Tibial nerve (tissue), 4 donors: ENCODE measurements around the gene EID3. TPM values are rescaled to one million over a fixed set of nuclear protein-coding genes. Genes with fewer than 3 reads are reported as not detected.
A peak's percentile ranks its signal among the peaks of the same experiment; 100 is the strongest.
"Not testable (repeated sequence)": the region's sequence is repeated elsewhere in the genome, so short reads cannot be mapped to it uniquely, and the experiment has no call there.

Source experiments
- DNase-seq, 2 donors: peaks; one replicate each; pipeline ENCODE4 v3.0.0-alpha.2; 2019; ENCODE audit warnings: low spot score in 2 of 2
- H3K27ac ChIP-seq, 4 donors: fragments of 200-600 bp; sonication (generic) in 3 of 4; one replicate each; pipeline ENCODE4 v1.5.1; 2017 to 2019; ENCODE audit warnings: mild to moderate bottlenecking in 1 of 4
- H3K27me3 ChIP-seq, 2 donors: fragments of 200-600 bp; sonication (generic) in 1 of 2; one replicate each; pipeline versions ENCODE4 v1.5.1 to v1.6.0; 2017 to 2019
- H3K36me3 ChIP-seq, 3 donors: fragments of 200-600 bp; sonication (generic); one replicate each; pipeline ENCODE4 v1.5.1; 2018 to 2019
- H3K4me1 ChIP-seq, 4 donors: fragments of 200-600 bp; sonication (generic) in 3 of 4; one replicate each; pipeline ENCODE4 v1.5.1; 2017 to 2019
- H3K4me3 ChIP-seq, 4 donors: fragments of 200-600 bp; sonication (generic) in 3 of 4; one replicate each; pipeline ENCODE4 v1.5.1; 2017 to 2019; ENCODE audit warnings: mild to moderate bottlenecking in 1 of 4, moderate library complexity in 1 of 4
- H3K9me3 ChIP-seq, 4 donors: fragments of 200-600 bp; sonication (generic) in 3 of 4; one replicate each; pipeline ENCODE4 v1.5.1; 2017 to 2019
- CTCF ChIP-seq, 5 experiments: fragments of 200-600 bp in 3 of 5; fragments of 450-650 bp in 2 of 5; sonication (generic) in 3 of 5; IDR thresholded peaks; one replicate each; pipeline ENCODE4 v1.5.1; 2016 to 2019; ENCODE audit warnings: antibody characterized with exemption in 5 of 5, mild to moderate bottlenecking in 3 of 5, moderate library complexity in 2 of 5
- EP300 ChIP-seq, 2 donors: sonication (generic); formaldehyde crosslinking; IDR thresholded peaks; one replicate each; pipeline ENCODE4 v1.6.1; 2017; ENCODE audit warnings: antibody characterized with exemption in 2 of 2, mild to moderate bottlenecking in 1 of 2
- POLR2A ChIP-seq, 2 donors: fragments of 450-650 bp; IDR thresholded peaks; one replicate each; pipeline ENCODE4 v1.6.1; 2017; ENCODE audit warnings: antibody characterized with exemption in 2 of 2, mild to moderate bottlenecking in 2 of 2, moderate library complexity in 2 of 2
- WGBS, 2 donors: methylation state at CpG; one replicate each; pipeline ENCODE4 v1.1.5; 2018; 5-methylcytosine and 5-hydroxymethylcytosine counted together
- total RNA-seq, 4 donors: library from RNA; depleted of rRNA; stranded (reverse); fragments of >200 nt; gene quantifications; one replicate each; pipeline ENCODE4 v1.1.0, GENCODE V29; 2016

EID3 gene
- total RNA-seq, 4 donors from 2014 or later, result 9.6 to 13.2 (median 10.0) TPM

- Histone ChIP-seq H3K4me1 (peaks cover 0 to 52% (median 12%) of the 10 kb centered on the region in 4 donors), H3K9me3 (no peaks in the 10 kb centered on the region), H3K27me3 (no peaks in the 10 kb centered on the region), H3K4me3 (no peak overlapping the region), H3K36me3 (peaks cover 0 to 53% (median 7%) of the 10 kb centered on the region in 3 donors), H3K27ac (no peak overlapping the region)
- WGBS, 2 donors, result 95% methylated on average over 12 of the region's 12 CpGs
- TF ChIP-seq POLR2A (IDR thresholded peaks at IDR 0.05), result no peak
- TF ChIP-seq EP300 (IDR thresholded peaks at IDR 0.05), result no peak
- TF ChIP-seq CTCF (IDR thresholded peaks at IDR 0.05), result no peak
- DNase-seq, result no peak
Measured at GRCh38 chr12:104292872-104293794, 10.4 kb upstream of the EID3 start.

- H3K9me3 ChIP-seq, DNase-seq, H3K4me3 ChIP-seq, H3K27me3 ChIP-seq: not testable (repeated sequence)
- H3K27ac ChIP-seq, result peak overlapping the region in 1 of 4 donors; percentile 7
- 77 to 78% methylated on average over 12 to 15 of the region's 17 CpGs for WGBS, 2 donors
- H3K4me1 ChIP-seq, result peaks cover 0 to 49% (median 11%) of the 10 kb centered on the region in 4 donors
- peaks cover 0 to 53% (median 7%) of the 10 kb centered on the region in 3 donors for H3K36me3 ChIP-seq
Measured at GRCh38 chr12:104294158-104294859, 9.2 kb upstream of the EID3 start.

- no peak for DNase-seq
- H3K4me3 ChIP-seq, result no peak overlapping the region
- no peaks in the 10 kb centered on the region for H3K9me3 ChIP-seq
- peak overlapping the region in 2 of 4 donors; percentile 7 to 20 for H3K27ac ChIP-seq
- TF ChIP-seq POLR2A (IDR thresholded peaks at IDR 0.05), result no peak
- TF ChIP-seq EP300 (IDR thresholded peaks at IDR 0.05), result no peak
- TF ChIP-seq CTCF (IDR thresholded peaks at IDR 0.05), result no peak
- no peaks in the 10 kb centered on the region for H3K27me3 ChIP-seq
- WGBS, 2 donors, result 78% methylated on average over 9 of the region's 9 CpGs
- H3K36me3 ChIP-seq, result peaks cover 0 to 53% (median 7%) of the 10 kb centered on the region in 3 donors
- peaks cover 0 to 44% (median 3%) of the 10 kb centered on the region in 4 donors for H3K4me1 ChIP-seq
Measured at GRCh38 chr12:104294927-104295668, 8.4 kb upstream of the EID3 start.

GRCh38 chr12:104295954-104296353, 7.6 kb upstream of the EID3 start:
- TF ChIP-seq POLR2A (IDR thresholded peaks at IDR 0.05) (no peak), EP300 (IDR thresholded peaks at IDR 0.05) (no peak), CTCF (IDR thresholded peaks at IDR 0.05) (no peak)
- Histone ChIP-seq H3K27ac (no peak overlapping the region), H3K36me3 (peaks cover 0 to 52% (median 7%) of the 10 kb centered on the region in 3 donors)

GRCh38 chr12:104296718-104297117, 6.8 kb upstream of the EID3 start:
- H3K9me3 ChIP-seq, result no peaks in the 10 kb centered on the region
- H3K27ac ChIP-seq, result no peak overlapping the region
- peaks cover 0 to 44% (median 7%) of the 10 kb centered on the region in 3 donors for H3K36me3 ChIP-seq
- H3K4me1 ChIP-seq, result peaks cover 0 to 45% (median 2%) of the 10 kb centered on the region in 4 donors
- WGBS, 2 donors, result 94 to 96% methylated on average over 4 of the region's 4 CpGs
- DNase-seq, result no peak
- H3K27me3 ChIP-seq, result no peaks in the 10 kb centered on the region
- H3K4me3 ChIP-seq, result no peak overlapping the region
- TF ChIP-seq EP300 (IDR thresholded peaks at IDR 0.05) (no peak), CTCF (IDR thresholded peaks at IDR 0.05) (no peak), POLR2A (IDR thresholded peaks at IDR 0.05) (no peak)

More at GRCh38 chr12:104295954-104296353, 7.6 kb upstream of the EID3 start:
- Histone ChIP-seq H3K9me3 (no peaks in the 10 kb centered on the region), H3K27me3 (no peaks in the 10 kb centered on the region), H3K4me1 (peaks cover 0 to 47% (median 2%) of the 10 kb centered on the region in 4 donors), H3K4me3 (no peak overlapping the region)
- no peak for DNase-seq
- WGBS, 2 donors, result 78 to 85% methylated on average over 1 of the region's 1 CpG
